GM18867 (cell line): ENCODE results near the gene CCNH.
A peak's percentile ranks its signal among the peaks of the same experiment; 100 is the strongest.

Experiments
- ATAC-seq: cut with Tn5 transposase; IDR thresholded peaks from one replicate; pipeline ENCODE4 v1.9.1; 2021; ENCODE audit warnings: mild to moderate bottlenecking, moderate library complexity; ENCODE audit not compliant: unreplicated experiment

Gene CCNH

GRCh38 chr5:87361536-87362213, 51.1 kb downstream of the CCNH start:
- ATAC-seq = no peak

DNA sequence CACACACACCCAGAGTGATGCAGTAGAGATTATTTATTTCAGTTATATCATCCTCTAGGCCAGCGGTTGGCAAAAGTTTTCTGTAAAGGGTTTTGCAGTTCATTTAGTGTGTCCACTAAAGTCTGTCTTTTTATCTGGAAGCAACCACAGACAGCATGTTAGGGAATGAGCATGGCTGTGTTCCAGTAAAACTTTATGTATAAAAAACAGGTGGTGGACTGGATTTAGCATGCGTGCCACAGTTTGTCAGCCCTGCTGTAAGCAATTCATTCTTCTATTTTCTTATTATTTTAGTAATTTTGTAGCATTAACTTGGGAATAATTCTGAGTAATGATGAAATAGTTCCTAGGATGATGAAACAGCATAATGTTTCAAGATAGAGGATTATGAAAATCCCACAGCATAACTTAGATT, 51.7 kb downstream of the CCNH start:
- ATAC-seq = no peak

DNA sequence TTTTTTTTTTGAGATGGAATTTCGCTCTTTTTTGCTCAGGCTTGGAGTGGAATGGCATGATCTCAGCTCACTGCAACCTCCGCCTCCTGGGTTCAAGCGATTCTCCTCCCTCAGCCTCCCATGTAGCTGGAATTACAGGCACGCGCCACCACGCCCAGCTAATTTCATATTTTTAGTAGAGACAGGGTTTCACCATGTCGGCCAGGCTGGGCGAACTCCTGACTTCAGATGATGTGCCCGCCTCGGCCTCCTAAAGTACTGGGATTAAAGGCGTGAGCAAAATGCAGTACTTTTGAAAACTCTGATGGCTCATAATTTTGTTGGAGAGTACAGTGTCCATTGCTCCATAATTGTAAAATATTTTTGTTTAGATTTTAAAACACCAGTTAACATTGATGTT, 52.6 kb downstream of the CCNH start:
- no peak for ATAC-seq

GRCh38 chr5:87359106-87359505, 53.6 kb downstream of the CCNH start:
- ATAC-seq = no peak

DNA sequence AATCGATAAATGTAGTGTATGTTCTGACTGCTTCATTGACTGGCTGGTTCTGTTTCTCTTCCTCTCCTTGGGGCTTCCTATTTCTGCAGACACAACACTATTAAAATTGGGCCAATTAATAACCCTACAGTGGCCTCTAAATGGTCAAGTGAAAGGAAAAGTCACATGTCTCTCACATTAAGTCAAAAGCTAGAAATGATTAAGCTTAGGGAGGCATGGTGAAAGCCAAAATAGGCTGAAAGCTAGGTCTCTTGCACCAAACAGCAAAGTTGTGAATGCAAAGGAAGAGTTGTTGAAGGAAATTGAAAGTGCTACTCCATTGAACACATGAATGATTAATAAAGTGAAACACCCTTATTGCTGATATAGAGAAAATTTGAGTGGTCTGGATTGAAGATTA, 58.2 kb downstream of the CCNH start:
- peak; percentile 75 for ATAC-seq

- no peak for ATAC-seq
Measured at GRCh38 chr5:87347841-87348240, 64.9 kb downstream of the CCNH start.

DNA sequence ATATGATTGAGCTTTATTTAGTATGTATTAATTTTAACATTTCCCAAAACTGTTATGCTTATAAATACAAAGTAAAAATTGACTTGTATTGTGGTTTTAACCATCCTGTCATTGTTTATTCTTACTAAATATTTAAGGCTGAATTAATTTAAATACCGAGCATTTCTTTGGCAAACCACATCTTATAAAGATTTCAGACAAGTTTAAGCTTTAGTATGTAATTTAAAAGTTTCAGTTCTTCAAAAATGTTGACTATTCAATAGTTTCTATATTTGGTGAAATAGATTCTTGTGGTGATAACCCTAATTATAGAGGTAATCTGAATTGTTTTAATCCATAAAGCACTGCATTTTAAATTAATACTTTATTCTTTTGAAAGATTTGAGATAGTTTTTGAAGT, 65.5 kb downstream of the CCNH start:
- peak; percentile 69 for ATAC-seq
